Measurements from ENCODE around the gene SLC37A4.
A peak's percentile ranks its signal among the peaks of the same experiment; 100 is the strongest.
"Not testable (repeated sequence)": the region's sequence is repeated elsewhere in the genome, so short reads cannot be mapped to it uniquely, and the experiment has no call there.

Gene SLC37A4

DNA sequence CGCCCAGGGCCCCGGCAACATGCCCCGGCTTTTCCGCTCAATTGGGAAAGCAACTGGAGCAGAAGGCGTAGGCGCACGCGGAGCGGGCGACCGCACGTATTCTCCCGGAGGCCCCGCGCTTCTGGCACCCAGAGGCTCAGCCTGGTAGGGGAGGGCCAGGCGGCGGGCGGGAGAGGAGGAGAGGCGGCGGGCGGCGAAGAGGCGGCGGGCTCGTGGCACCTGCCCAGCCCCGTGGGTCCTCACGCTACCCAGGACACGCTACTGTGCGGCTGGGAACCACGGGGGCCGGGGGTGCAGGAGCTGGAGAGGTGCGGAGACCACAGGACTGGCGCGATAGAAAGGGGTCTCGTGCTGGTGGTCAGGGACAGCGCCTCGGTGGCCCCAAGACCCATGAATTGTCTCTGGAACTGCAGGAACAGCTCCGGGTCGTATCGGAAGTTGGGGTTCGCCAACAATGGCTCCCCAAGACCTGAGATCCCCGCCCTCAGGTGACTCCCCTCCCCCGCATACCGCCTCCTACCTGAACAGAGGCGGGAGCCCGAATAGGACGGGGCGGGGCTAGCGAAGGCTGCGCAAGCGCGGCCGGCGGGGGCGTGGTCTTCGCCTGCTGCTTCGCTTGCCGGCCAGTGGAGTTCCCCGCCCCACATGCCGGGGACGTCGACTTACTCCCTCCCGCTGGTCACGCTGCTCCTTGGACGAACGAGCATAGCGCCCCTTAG, at the start of gene SLC37A4:
TSS of gene SLC37A4 (minus strand) at position 549 of the 719 bp plus-strand sequence.
- H3K27me3 Mint-ChIP-seq (ENCODE audit: low read depth): no peaks in the 10 kb centered on the region
- peak within 1 kb of the TSS; percentile 77 for H3K4me3 Mint-ChIP-seq
- peak within 1 kb of the TSS; percentile 74 for H3K27ac Mint-ChIP-seq
- H3K4me1 Mint-ChIP-seq (ENCODE audit: low read depth): peaks cover 17% of the 10 kb centered on the region
- no peaks in the 10 kb centered on the region for H3K9me3 Mint-ChIP-seq
- peaks cover 4% of the 10 kb centered on the region for H3K36me3 Mint-ChIP-seq (ENCODE audit: low read depth)

DNA sequence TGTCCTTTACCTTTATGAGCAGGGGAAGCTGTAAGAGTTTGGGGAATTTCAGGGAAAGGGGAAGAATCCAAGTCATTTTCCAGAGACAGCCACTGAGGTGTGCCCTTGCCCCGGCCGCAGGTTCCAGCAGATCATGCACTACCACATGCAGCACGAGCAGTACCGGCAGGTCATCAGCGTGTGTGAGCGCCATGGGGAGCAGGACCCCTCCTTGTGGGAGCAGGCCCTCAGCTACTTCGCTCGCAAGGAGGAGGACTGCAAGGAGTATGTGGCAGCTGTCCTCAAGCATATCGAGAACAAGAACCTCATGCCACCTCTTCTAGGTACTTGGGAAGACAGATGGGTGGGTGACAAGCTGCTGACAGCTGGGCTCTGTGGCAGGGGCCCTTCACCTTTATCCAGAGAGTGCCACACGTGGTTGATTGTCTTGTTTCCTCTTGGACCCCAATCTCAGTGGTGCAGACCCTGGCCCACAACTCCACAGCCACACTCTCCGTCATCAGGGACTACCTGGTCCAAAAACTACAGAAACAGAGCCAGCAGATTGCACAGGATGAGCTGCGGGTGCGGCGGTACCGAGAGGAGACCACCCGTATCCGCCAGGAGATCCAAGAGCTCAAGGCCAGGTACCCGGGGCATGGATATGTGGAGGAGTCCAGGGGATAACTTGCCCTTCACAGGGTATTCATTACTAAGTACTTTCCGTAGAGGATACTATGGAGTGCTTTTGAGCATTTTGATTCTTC, 48.2 kb upstream of the SLC37A4 start:
- no peaks in the 10 kb centered on the region for H3K4me1 Mint-ChIP-seq (ENCODE audit: low read depth)
- H3K36me3 Mint-ChIP-seq (ENCODE audit: low read depth): peaks cover 43% of the 10 kb centered on the region
- no peak overlapping the region for H3K4me3 Mint-ChIP-seq
- no peak overlapping the region for H3K27ac Mint-ChIP-seq
- no peaks in the 10 kb centered on the region for H3K27me3 Mint-ChIP-seq (ENCODE audit: low read depth)
- no peaks in the 10 kb centered on the region for H3K9me3 Mint-ChIP-seq

DNA sequence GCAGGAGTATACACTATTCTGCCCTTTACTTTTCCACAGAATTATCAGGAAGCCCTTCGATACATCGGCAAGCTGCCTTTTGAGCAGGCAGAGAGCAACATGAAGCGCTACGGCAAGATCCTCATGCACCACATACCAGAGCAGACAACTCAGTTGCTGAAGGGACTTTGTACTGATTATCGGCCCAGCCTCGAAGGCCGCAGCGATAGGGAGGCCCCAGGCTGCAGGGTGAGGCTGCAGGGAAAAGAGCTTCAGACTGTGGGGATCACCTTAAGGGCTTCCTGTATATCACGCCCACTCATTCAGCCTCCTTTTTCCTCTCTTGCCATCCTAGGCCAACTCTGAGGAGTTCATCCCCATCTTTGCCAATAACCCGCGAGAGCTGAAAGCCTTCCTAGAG, 47.2 kb upstream of the SLC37A4 start:
- no peak overlapping the region for H3K27ac Mint-ChIP-seq
- no peaks in the 10 kb centered on the region for H3K9me3 Mint-ChIP-seq
- H3K4me1 Mint-ChIP-seq (ENCODE audit: low read depth): no peaks in the 10 kb centered on the region
- H3K27me3 Mint-ChIP-seq (ENCODE audit: low read depth): no peaks in the 10 kb centered on the region
- peaks cover 49% of the 10 kb centered on the region for H3K36me3 Mint-ChIP-seq (ENCODE audit: low read depth)
- no peak overlapping the region for H3K4me3 Mint-ChIP-seq

DNA sequence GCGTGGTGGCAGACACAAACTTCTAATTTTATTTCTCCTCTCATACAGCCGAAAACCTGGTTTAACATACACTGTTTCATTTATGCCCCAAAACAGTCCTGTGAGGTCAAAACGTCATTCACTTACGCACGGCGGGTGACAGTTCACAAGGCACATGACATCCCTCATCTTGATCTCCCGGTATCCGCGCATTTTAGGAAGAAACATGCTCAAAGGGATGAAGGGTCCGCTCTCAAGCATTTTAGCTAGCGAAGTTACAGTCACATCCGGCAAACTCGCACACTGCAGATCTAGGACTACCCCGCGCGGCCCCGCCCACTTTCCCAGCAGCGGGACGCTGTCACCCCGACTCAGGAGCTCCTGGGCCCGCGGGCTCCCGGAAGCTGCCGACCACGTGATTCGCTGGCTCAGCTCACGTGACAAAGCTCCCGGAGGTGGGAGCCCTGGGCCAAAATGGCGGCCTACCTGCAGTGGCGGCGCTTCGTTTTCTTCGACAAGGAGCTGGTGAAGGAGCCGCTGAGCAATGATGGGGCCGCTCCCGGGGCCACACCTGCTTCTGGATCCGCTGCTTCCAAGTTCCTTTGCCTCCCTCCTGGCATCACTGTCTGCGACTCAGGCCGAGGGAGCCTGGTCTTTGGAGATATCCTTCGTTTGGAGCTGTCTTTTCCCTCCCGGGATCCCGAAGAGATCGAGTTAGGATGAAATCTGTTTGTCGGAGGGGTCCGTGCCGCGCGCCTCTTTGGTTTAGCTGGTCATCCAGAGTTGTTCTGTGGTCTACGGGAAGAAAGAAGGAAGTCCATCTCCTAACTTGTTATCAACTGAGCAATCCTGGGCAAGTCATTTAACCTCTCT, 36.9 kb upstream of the SLC37A4 start, which contains the start of gene VPS11:
TSS of gene VPS11 (plus strand) at position 448 of the 852 bp plus-strand sequence. CDS start at position 454, 6 bp downstream.
- peak within 1 kb of the TSS; percentile 96 for H3K27ac Mint-ChIP-seq
- H3K36me3 Mint-ChIP-seq (ENCODE audit: low read depth): peaks cover 10% of the 10 kb centered on the region
- H3K4me3 Mint-ChIP-seq: peak within 1 kb of the TSS; percentile 90
- no peaks in the 10 kb centered on the region for H3K27me3 Mint-ChIP-seq (ENCODE audit: low read depth)
- no peaks in the 10 kb centered on the region for H3K9me3 Mint-ChIP-seq
- peaks cover 30% of the 10 kb centered on the region for H3K4me1 Mint-ChIP-seq (ENCODE audit: low read depth)

DNA sequence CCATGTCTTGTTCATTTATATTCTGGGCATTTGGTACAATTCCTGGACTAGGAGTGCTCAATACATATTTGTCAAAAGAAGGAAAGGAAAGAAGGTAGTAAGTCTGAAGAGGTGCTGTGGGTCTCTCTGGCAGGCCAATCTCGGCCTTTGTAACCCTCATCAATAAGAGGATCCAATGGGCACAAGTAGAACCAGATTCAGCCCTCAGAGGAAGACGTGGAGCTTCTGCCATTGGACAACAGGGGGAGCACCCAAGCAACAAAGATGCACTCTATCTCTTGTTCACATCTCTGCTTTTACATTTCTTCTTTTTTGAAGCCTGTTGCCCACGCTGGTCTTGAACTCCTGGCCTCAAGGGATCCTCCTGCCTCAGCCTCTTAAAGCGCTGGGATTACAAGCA, 34.7 kb upstream of the SLC37A4 start:
- H3K36me3 Mint-ChIP-seq (ENCODE audit: low read depth): peaks cover 8% of the 10 kb centered on the region
- H3K27ac Mint-ChIP-seq: peak overlapping the region; percentile 55
- H3K27me3 Mint-ChIP-seq (ENCODE audit: low read depth): no peaks in the 10 kb centered on the region
- H3K9me3 Mint-ChIP-seq: no peaks in the 10 kb centered on the region
- peak overlapping the region; percentile 37 for H3K4me3 Mint-ChIP-seq
- peaks cover 30% of the 10 kb centered on the region for H3K4me1 Mint-ChIP-seq (ENCODE audit: low read depth)

DNA sequence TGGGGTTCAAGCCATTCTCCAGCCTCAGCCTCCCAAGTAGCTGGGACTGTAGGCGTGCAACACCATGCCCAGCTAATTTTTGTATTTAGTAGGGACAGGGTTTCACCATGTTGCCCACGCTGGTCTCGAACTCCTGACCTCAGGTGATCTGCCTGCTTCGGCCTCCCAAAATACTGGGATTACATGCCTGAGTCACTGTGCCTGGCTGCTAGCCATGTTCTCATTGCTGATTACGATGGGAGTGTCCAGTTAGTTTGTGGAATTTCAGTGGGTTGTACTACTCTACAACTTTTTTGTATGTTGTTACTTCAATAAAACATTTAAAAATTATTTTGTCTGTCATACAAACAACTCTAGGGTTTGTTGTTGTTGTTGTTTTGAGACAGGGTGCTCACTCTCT, 32.1 kb upstream of the SLC37A4 start:
- Mint-ChIP-seq H3K4me3 (no peak overlapping the region), H3K27ac (no peak overlapping the region), H3K4me1 (ENCODE audit: low read depth) (peaks cover 26% of the 10 kb centered on the region)

DNA sequence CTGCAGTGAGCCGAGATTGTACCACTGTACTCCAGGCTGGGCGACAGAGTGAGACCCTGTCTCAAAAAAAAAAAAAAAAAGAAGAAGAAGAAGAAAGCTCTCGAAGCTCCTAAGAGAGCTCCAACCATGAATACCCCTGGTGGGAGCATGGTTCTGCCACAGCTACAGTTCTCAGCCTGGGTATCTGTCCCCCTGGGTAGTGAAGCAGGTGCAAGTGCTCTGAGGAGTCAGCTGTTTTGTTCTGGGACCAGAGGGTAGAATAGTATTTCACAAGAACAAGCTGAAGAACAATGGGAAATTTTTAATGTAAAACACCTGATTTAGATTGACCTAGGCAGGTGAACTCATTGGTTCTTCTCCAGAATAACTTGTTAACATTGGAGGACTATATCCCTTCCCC, 30.6 kb upstream of the SLC37A4 start:
- H3K4me1 Mint-ChIP-seq (ENCODE audit: low read depth): peaks cover 20% of the 10 kb centered on the region
- no peak overlapping the region for H3K4me3 Mint-ChIP-seq
- H3K9me3 Mint-ChIP-seq: no peaks in the 10 kb centered on the region
- no peak overlapping the region for H3K27ac Mint-ChIP-seq
- peaks cover 5% of the 10 kb centered on the region for H3K36me3 Mint-ChIP-seq (ENCODE audit: low read depth)
- H3K27me3 Mint-ChIP-seq (ENCODE audit: low read depth): no peaks in the 10 kb centered on the region

More for the DNA sequence above, 32.1 kb upstream of the SLC37A4 start:
- Mint-ChIP-seq H3K9me3 (no peaks in the 10 kb centered on the region), H3K27me3 (ENCODE audit: low read depth) (no peaks in the 10 kb centered on the region), H3K36me3 (ENCODE audit: low read depth) (peaks cover 3% of the 10 kb centered on the region)

DNA sequence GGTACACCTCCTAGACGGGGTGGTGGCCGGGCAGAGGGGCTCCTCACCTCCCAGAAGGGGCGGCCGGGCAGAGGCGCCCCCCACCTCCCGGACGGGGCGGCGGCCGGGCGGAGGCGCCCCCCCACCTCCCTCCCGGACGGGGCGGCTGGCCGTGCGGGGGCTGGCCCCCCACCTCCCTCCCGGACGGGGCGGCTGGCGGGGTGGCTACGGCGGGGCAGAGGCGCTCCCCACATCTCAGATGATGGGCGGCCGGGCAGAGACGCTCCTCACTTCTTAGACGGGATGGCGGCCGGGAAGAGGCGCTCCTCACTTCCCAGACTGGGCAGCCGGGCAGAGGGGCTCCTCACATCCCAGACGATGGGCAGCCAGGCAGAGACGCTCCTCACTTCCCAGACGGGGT, 28.5 kb upstream of the SLC37A4 start:
- H3K27ac Mint-ChIP-seq; H3K9me3 Mint-ChIP-seq; H3K27me3 Mint-ChIP-seq (ENCODE audit: low read depth); H3K4me3 Mint-ChIP-seq: not testable (repeated sequence)
- Mint-ChIP-seq H3K4me1 (ENCODE audit: low read depth) (peaks cover 23% of the 10 kb centered on the region), H3K36me3 (ENCODE audit: low read depth) (peaks cover 17% of the 10 kb centered on the region)

DNA sequence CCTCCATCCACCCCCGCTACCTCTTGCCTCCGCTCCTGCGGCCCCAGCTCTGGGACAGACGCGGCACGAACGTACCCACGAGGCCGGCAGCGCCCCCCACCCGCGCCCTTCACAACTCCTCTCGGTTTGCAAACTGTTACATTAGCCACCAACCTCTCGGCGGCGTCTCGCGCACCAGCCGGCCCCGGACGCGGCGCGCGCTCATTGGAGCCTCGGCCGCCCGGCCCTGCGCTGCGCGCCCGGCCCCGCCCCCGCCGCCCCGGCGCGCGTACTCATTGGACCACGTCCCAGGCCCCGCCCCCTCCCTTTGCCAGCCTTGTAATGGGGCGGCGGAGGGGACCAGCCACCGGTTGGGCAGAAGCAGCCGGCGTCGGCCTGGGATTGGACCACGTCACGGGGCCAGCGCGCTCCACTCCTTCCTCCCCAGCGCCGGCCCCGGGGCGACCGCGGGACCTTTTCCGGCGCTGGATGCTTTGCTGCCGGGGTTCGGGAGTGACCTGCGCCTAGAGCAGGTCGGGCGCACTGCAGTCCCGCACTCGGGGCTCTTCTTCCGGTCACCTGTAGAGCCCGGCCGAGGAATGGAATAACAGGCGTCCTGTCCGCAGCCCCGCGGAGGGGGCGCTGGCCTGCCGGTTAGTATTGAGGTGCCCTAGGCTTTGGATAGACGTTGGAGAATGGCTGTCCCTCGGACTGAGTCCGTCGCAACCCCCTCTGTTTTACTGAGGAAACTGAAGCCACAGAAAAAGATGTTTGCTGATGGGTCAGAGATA, 26.5 kb upstream of the SLC37A4 start, which contains the start of gene HYOU1:
TSS of gene HYOU1 (minus strand) at position 206 of the 770 bp plus-strand sequence. CDS start 1,045 bp downstream, outside the sequence.
- Mint-ChIP-seq H3K36me3 (ENCODE audit: low read depth) (peaks cover 31% of the 10 kb centered on the region), H3K27ac (peak within 1 kb of the TSS; percentile 99), H3K4me3 (peak within 1 kb of the TSS; percentile 99), H3K27me3 (ENCODE audit: low read depth) (no peaks in the 10 kb centered on the region), H3K4me1 (ENCODE audit: low read depth) (peaks cover 29% of the 10 kb centered on the region), H3K9me3 (no peaks in the 10 kb centered on the region)

DNA sequence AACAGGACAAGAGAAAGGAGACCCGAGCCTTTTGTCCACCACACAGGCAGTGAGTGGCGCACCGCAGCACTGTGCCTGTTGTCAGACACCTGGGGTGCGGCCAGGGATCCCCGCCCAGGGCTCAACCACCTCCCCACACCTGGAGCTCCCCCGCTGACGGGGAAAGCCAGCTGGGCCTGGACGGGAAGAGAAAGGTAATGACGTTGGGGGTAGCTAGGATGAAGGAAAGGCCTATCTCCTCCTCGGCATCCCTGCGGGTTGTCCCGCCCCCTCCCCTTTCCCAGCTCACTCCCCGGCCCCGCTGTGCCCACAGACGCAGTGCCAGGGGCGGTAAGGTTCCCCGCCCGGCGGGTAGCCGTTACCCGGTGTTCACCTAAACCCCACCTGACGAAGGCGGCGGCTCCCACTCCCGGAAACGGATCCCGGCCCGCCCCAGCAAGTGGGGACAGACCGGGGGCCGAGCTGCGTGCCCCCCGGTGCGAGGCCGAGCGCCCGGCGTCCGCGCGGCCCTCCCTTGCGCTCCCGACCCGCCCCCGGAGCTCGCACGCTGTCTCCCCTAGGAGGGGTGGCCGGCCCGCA, 25.8 kb upstream of the SLC37A4 start:
- H3K27ac Mint-ChIP-seq: peak overlapping the region; percentile 99
- H3K9me3 Mint-ChIP-seq: no peaks in the 10 kb centered on the region
- peaks cover 35% of the 10 kb centered on the region for H3K36me3 Mint-ChIP-seq (ENCODE audit: low read depth)
- H3K4me3 Mint-ChIP-seq: peak overlapping the region; percentile 99
- H3K27me3 Mint-ChIP-seq (ENCODE audit: low read depth): no peaks in the 10 kb centered on the region
- H3K4me1 Mint-ChIP-seq (ENCODE audit: low read depth): peaks cover 32% of the 10 kb centered on the region

DNA sequence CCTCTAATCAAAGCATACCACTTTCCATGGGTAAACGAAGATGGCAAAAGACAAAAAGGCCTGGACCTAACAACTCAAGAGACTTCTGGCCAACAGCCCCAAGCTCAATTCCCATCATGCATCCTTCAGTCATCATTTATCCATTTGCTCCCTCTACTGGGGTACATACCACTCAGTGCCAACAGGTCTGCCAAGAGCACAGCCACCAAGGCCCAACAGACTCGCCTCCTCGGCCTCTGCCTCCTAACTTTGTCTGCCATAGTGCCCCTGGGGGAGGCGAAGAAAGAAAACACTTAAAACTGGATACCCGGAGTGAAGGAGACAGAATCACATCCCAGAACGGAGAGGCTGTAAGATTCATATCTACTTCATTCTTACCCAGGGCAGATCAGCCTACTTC, 25.2 kb upstream of the SLC37A4 start:
- H3K4me1 Mint-ChIP-seq (ENCODE audit: low read depth): peaks cover 34% of the 10 kb centered on the region
- no peaks in the 10 kb centered on the region for H3K27me3 Mint-ChIP-seq (ENCODE audit: low read depth)
- no peaks in the 10 kb centered on the region for H3K9me3 Mint-ChIP-seq
- peaks cover 41% of the 10 kb centered on the region for H3K36me3 Mint-ChIP-seq (ENCODE audit: low read depth)
- H3K27ac Mint-ChIP-seq: peak overlapping the region; percentile 81
- peak overlapping the region; percentile 99 for H3K4me3 Mint-ChIP-seq

DNA sequence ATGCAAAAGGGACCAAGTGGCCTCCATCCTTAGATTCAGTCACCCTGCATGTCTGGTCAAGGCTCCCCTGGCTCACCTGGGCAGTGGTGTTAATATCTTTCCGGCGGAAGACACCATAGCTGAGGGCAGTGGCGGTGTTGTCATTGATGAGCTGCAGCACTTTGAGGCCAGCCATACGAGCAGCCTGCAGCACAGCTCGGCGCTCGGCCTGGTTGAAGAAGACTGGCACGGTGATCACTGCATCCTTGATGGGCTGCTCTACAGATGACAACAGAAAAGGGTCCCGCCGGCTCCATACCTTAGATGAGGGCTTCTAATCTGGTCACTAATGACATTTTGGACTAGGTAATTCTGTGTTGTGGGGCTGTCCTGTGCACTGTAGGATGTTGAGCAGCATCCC, 23.7 kb upstream of the SLC37A4 start:
- Mint-ChIP-seq H3K4me1 (ENCODE audit: low read depth) (peaks cover 38% of the 10 kb centered on the region), H3K4me3 (peak overlapping the region; percentile 48), H3K9me3 (no peaks in the 10 kb centered on the region), H3K27me3 (ENCODE audit: low read depth) (no peaks in the 10 kb centered on the region), H3K27ac (no peak overlapping the region), H3K36me3 (ENCODE audit: low read depth) (peaks cover 52% of the 10 kb centered on the region)

DNA sequence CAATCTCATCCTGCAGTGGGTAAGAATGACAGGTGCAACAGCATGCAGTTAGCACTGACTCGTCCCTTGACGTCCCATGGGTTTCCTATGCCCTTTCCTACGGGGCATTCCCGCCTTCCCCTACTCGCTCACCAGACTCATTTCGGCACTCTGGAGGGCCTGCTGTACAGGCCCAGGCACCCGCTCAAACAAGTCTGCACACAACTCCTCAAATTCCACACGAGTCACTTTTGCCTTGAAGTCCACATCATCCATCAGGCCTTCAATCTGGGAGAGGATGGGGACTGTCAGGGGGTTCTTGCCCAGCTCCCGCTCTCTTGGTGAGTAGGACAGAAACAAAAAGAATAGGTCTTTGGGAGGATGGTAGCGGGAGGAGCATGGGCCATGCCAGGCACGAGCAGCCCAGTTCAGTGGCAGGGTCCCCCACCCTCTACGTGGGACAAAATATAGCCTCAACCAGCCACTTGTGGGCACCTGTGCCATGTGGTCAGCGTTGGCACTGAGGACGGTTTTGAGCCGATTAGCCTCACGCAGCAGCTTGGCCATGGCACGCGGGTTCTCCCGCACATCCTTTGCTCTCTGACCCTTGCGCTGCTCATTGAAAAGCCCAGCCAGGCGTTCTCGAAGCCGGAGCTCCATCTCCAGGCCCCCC, 21.6 kb upstream of the SLC37A4 start:
- peaks cover 31% of the 10 kb centered on the region for H3K4me1 Mint-ChIP-seq (ENCODE audit: low read depth)
- H3K4me3 Mint-ChIP-seq: no peak overlapping the region
- no peak overlapping the region for H3K27ac Mint-ChIP-seq
- H3K27me3 Mint-ChIP-seq (ENCODE audit: low read depth): no peaks in the 10 kb centered on the region
- no peaks in the 10 kb centered on the region for H3K9me3 Mint-ChIP-seq
- peaks cover 66% of the 10 kb centered on the region for H3K36me3 Mint-ChIP-seq (ENCODE audit: low read depth)
